HG03520 (cell line): Measurements from ENCODE around the gene KLRD1.
A peak's percentile ranks its signal among the peaks of the same experiment; 100 is the strongest.
"Not testable (repeated sequence)": the region's sequence is repeated elsewhere in the genome, so short reads cannot be mapped to it uniquely, and the experiment has no call there.

Experiments
- ATAC-seq: cut with Tn5 transposase; IDR thresholded peaks from one replicate; pipeline ENCODE4 v1.9.1; 2021; ENCODE audit warnings: mild to moderate bottlenecking, moderate library complexity; ENCODE audit not compliant: unreplicated experiment

The KLRD1 gene

DNA sequence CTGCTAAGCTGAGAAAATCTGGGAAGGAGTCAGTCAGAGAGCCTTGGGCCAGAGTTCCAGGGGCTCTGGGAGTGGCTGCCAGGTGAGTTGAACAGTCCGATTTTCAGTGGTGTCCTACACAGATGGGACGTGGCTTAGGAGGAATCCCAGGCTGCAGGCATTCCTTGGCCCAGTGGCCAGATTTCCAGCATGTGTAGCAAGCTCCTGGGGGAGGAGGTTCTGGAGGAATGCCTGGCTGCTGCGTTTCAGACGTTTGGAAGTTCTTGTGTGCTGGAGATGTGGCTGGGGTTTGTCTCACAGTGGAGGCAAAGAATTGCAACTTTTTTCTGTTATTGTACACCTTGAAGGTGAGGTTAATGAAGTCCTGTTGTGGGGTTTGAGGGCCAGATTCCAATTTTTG lies 28.5 kb downstream of the KLRD1 start:
- ATAC-seq, result not testable (repeated sequence)

DNA sequence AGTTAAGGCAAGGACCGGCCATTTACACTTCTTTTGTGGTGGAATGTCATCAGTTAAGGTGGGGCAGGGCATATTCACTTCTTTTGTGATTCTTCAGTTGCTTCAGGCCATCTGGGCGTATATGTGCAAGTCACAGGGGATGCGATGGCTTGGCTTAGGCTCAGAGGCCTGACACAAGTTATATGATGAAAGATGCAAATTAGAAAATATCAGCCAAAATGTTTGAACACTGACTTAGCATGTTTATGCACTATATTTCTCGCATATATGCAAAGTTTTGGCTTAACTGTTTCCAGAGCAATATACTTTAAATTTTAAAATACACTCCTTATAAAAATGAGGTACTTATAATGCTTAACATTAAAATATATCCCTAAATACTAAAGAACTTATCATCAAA lies 30.8 kb downstream of the KLRD1 start:
- not testable (repeated sequence) for ATAC-seq

DNA sequence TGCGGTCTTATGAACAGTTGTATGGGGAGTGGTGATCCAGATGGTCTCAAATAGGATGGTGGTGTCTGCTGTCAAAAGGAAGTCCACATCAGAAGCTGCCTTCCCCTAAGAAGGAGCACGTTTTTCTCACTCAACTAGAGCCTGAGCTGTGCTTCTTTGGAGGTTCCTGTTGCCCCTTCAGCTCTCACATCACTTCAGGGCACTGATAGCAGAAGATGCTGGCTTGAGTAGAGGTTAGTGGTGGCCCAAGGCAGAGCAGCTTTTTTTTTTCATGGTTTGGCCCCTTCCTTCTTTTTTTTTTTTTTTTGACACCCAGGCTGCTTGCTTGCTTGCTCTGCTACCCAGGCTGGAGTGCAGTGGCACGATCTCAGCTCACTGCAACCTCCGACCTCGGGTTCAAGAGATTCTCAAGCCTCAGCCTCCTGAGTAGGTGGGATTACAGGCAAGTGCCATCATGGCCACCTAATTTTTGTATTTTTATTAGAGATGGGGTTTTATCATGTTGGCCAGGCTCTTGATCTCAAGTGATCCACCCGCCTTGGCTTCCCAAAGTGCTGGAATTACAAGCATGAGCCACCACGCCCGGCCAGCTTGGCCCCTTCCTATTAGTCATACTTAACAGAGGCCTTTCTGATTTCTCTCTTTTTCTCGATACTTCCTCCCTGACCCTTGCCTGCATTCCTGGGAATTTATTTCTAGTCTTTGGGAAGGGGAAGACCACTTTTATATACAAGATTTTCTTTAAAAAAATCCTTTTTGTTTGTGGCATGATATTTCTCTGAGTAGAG lies 31.6 kb downstream of the KLRD1 start:
- ATAC-seq, result no peak

DNA sequence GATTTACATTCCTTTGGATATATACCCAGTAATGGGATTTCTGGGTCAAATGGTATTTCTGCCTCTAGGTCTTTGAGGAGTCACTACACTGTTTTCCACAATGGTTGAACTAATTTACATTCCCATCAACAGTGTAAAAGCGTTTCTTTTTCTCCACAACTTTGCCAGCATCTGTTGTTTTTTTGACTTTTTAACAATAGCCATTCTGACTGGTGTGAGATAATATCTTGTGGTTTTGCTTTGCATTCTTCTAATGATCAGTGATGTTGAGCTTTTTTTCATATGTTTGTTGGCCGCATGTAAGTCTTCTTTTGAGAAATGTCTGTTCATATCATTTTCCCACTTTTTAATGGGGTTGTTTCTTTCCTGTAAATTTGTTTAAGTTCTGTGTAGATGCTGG lies 33.3 kb downstream of the KLRD1 start:
- ATAC-seq, result not testable (repeated sequence)

DNA sequence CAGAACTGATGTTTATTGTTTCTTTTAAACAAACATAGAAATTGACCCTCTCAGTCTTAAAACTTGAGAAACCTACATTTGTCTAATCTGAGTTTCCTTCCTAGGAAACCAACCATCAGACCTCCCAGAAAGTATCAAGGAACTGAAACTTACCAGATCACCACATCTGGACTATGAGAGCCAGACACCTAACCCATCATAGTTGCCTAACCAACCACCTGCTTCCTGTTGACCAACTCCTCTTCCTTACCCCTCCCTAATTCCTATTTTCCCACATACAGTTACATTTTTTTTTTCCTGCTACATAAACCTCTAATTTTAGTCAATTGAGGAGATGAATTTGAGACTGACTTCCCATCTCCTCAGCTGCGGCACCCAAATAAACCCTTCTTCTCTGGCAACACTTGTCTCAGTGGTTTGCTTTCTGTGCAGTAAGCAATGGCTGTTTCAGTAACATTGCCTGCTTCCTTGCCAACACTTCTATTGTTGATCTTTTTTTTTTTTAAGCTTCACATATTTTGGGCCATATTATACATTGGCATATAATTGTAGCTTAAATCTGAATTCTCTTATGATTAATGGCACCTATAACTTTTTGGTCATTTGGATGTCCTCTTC lies 34.3 kb downstream of the KLRD1 start:
- no peak for ATAC-seq

DNA sequence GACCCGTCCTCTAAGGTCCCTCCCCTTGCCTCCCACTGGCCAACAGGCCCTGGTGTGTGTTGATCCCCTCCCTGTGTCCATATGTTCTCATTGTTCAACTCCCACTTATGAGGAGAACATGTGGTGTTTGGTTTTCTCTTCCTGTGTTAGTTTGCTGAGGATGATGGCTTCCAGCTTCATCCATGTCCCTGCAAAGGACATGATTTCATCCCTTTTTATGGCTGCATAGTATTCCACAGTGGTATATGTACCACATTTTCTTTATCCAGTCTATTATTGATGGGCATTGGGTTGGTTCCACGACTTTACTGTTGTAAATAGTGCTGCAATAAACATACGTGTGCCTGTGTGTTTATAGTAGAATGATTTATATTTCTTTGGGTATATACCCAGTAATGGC lies 43.8 kb downstream of the KLRD1 start:
- not testable (repeated sequence) for ATAC-seq

DNA sequence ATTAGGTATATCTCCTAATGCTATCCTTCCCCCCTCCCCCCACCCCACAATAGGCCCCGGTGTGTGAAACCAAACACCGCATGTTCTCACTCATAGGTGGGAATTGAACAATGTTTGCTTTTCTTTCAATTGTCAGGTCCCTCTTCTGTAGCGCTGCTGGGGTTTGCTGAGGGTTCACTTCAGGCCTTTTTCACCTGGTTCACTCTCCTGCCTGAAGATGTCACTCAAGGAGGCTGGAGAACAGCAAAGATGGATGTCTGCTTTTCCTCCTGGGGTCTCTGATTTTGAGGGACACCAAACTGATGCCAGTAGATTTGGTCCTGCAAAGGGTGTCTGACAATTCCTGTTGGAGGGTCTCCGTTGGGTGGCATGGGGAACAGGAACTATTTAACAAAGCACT lies 46.4 kb downstream of the KLRD1 start:
- ATAC-seq, result no peak

DNA sequence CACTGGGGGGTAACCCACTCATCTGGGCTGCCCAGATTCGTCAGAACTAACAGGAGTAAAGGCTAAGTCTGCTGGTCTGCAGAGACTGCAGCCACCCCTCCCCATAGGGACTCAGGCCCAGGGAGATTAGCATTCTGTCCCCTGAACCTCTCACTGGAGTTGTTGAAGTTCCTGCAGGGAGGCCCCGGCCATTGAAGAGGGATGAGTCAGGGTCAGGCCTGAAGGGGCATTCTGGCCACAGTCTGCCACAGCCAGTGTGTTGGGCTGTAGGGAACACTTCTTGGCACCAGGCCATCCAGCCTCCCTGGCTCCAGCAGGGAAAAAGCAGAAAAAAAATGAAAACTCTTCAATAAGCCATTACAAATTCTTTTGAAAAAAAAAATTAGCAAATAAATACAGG lies 46.8 kb downstream of the KLRD1 start:
- no peak for ATAC-seq

DNA sequence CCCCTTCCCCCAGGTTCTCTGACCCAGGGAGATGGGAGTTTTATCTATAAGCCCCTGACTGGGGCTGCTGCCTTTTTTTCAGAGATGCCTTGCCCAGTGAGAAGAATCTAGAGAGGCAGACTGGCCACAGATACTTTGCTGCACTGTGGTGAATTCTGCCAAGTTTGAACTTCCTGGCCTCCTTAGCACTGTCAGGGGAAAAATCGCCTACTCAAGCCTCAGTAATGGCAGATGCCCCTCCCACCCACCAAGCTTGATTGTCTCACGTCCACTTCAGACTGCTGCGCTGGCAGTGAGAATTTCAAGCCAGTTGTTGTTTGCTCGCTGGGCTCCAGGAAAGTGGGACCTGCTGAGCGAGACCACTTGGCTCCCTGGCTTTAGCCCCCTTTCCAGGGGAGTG lies 50.5 kb downstream of the KLRD1 start:
- ATAC-seq, result no peak

DNA sequence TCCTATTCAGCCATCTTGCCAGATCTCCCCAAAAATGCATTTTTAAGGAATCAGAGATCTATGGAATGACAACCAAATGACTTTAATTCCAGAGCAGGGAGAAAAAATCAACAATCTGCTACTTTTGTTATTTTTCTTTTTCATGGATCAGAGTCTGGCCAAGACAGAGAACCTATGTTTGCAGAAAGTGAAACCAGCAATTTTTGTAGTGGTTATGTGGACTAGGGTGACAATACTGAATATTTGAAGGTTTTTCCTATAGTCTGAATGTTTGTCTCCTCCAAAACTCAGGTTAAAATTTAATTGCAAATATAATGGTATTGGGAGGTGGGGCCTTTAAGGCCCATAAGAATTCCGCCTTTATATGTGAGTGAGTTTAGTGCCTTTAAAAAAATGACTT lies 51.3 kb downstream of the KLRD1 start:
- no peak for ATAC-seq

DNA sequence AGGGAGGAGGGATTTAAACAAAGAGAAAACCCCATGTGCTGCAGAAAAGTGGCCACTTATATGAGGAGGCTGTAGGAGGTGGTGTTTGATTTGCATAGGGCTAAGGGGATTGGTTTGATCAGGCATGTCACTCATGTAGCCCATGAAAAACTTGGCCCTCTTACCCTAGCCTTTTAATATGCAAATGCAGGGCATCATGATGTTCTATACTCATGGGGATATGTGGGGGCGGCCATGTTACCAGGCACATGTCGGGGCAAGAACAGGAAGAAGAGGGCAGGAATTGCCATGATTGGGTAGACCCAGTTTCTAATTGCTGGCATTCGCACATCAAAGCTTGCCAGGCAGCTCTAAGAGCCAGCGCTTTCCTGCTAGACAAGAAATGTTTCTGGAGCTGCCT lies 53.4 kb downstream of the KLRD1 start:
- ATAC-seq, result no peak

DNA sequence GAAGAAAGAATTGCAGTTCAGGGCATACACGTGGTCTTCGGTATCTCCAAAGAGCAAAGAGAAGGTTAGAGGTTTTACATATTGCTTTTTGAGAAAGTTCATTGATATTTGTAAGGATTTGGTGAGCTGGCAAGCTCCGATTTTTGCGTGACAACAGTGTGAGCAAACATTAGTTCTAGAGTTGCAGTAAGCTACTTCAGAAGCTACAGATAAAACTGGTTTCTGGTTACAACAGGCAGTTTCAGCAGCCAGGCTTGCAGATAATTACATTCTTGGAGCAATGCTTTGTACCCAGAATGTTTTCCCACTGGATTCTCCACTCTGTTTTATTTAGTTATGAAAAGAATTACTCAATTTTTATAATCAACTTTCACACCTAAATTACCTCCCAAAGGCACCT lies 54.0 kb downstream of the KLRD1 start:
- ATAC-seq, result no peak

DNA sequence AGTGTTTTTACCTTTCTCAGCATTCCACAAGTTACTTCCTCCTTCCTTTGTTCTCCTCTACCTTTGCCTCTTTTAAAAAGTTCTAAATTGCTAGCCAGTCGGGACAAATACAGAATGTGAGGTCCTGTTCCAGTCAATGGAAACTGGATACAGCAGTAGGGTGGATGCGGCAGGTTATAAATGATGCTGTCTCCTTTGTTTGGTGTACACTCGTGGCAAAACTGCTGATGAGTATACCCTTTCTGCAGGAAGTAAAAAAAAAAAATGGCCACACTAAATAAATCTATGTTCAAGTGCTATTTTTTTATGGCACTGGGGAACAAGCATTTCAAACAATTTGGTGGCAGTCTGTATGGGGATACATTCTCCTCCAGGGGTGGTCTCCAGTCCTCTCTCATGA lies 54.7 kb downstream of the KLRD1 start:
- no peak for ATAC-seq

DNA sequence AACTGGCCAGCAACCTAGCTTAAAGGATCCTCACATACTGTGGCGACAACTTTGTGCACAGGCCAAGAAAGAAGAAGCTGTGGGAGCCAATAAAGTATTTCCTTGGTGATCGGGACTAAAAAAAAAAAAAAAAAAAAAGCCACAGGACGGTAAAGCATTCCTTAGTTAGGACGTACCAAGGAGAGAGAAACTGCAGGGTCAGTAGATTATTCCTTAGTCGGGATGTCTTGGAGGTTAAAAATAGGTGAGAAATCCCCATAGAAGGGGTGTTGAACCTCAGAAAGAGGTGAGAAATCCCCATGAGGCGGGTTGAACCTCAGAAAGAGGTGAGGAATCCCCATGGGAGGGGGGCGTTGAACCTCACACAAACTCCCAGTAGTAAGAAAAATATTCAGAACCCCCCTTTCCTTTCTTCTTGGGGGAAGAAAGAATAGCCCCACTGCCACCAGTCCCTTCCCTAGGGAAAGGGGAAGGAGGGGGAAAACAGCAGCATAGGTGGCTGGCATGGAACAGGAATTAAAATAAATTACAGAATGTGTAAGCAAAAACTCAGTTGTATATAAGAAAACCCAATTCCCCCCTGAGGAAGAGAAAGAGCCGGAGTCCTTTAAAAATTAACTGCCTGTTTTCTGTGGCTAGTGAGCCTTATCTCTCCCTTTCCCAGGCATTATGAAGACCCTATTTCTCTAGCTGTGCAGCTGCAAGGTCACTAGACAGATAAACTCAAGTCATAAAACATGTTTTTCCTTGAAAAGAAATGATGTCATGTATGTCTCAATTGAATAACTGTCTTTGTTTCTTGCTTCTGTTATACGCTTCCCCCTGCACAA lies 55.4 kb downstream of the KLRD1 start:
- ATAC-seq, result no peak

DNA sequence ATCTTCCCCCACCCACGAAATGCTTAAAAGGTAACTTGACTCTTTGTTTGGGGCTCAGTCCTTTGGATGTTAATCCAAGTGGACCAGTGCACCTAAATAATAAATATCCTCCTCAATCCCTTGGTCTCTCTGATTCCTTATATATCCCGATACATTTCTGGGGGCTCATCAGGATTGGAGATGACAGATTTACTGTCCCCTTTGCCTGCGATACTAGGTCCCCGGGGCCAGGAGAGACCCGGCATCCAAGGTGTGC lies 55.9 kb downstream of the KLRD1 start:
- no peak for ATAC-seq

DNA sequence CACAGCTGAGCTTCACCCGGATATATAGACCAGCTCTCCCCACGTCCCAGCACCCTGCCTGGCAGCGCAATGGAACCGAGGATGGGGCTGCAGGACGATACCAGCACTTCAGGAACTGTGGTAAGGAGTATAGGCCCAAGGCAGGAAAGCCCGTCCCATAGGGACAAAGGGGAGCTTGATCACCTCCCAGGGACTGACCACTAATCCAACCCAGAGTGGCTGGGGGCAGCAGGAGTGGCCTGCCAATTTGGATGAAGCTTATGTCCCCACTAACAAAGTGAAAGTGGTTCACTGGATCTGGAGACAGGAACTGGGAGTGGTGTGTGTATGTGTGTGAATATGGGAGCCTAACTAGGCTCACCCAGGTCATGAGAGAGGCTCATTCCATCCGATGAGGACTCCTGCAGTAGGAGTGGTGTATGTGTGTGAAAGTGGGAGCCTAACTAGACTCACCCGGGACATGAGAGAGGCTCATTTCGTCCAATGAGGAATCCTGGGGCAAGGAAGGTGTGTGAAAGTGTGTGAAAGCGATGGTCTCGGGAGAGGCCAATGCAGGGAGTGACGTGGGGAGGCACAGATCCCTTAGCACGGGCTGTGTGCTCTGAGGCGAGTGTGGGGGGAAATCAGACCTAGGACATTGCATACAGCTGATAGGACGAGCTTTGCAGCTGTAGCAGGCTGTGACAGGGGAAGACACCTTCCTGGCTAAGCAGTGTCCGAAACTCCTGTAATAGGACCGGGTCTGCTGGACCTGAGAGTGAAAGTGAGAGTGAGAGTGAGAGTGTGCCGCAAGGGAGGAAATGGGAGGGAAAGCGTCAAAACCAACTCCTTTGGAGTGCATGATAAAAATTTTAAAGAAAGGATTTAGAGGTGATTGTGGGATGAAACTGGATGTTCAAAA lies 56.5 kb downstream of the KLRD1 start:
- ATAC-seq, result peak; percentile 84

DNA sequence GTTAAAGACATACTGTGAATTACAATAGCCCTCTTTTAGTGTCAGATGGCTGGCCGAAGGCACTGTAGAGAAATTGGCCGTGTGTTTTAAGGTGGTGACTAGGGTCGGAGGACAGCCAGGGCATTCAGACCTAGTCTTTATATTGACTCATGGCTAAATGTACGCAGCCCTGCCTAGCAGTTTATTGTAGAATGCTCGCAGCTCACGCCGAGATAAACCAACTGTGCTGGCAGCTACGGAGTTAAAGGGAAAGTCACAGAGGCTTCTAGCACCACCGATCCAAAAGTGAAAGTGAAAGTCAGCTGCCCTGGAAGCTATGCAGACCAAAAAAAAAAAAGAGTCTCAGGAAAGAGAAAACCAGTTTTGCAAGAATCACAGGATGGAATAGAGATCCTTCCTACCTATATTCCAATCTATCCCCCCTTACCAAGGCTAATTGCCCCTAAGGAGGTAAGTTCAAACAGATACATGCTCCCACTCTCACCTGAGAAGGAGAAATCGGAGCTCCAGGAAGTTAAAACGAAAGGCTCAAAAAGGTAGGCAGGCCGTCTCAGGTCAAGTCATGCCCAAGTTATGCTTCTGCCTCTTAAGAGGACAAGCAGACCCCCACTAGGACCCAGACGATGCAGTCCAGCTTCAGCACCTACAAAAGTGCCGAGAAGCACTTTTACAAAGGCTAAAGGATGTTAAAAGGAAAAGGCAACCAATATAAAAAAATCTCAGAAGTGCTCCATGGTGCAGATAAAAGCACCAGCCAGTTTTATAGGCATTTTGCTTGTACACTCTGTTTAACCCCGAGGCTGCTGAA lies 57.3 kb downstream of the KLRD1 start:
- ATAC-seq, result peak; percentile 52

DNA sequence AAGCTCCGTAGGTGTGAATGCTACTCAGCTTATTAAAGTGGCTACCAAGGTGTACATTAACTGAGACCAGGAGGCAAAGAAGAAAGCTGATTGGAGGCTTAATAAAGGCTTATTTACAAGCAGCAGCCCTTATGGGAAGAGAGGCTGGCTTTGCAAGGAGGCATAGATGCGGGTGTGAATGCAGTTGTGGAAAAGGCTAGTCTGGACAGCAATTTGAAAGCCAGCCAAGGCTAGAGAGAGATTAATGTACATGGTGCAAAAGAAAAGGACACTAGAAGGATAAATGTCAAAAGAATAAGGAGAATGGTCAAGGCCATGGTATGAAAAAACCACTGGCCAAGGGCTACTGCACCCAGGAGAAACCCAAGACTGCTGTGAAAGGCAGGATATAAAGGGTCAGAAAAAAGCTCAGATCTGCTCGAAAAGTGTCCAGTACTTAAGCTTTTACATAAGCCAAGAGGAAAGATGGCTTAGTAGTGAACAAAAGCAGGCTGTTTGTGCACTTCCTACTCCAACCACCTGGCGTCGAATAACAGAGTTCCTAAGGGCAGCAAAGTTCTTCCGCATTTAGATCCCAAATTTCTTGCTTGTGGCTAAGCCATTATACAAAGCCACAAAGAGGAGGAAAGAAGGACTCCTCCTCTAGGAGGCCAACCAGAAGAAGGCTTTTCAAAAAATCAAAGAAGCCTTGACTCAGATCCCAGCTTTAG lies 58.2 kb downstream of the KLRD1 start:
- ATAC-seq, result no peak

DNA sequence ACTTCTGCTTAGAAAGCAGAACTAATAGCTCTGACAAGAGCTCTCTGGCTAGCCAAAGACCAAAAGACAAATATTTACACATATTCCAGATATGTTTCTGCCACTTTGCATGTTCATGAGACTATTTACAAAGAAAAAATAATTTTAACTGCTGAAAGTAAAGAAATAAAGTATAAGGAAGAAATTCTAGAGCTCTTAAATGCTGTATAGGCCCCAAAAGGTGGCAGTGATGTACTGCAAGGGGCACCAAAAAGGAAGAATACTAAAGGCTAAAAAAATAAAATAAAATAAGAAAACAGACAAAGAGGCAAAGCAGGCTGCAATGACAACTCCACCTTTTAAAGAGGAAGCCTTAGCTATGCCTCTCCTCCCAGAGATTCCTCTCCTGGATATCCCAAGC lies 59.2 kb downstream of the KLRD1 start:
- ATAC-seq, result no peak

DNA sequence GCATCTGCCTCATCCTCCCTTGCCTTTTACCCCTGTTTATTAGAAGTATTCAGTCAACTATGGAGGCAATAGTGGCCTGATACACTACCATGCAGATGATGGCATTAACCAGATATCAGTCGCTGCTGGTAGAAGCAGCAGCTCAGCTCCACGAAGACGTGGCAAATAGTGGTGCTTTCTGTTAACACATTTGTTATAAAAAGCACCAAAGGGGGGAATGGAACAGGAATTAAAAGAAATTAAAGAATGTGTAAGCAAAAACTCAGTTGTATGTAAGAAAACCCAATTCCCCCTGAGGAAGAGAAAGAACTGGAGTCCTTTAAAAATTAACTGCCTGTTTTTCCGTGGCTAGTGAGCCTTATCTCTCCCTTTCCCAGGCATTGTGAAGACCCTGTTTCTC lies 60.0 kb downstream of the KLRD1 start:
- not testable (repeated sequence) for ATAC-seq
